Middle frontal gyrus (tissue), 1 donor: ENCODE data around the gene C10orf120.

Experiments used
- DNase-seq: peaks from one replicate; pipeline ENCODE4 v3.0.0-alpha.2; 2015; ENCODE audit warnings: low spot score; ENCODE audit errors: extremely low spot score

C10orf120 gene

GRCh38 chr10:122699796-122700455, at the start of gene C10orf120:
Gene C10orf120, minus strand, starts transcription at chr10:122699846. Its CDS starts 56 bp downstream, at chr10:122699790.
- DNase-seq, result no peak

- DNase-seq, result no peak
Measured at GRCh38 chr10:122748496-122748895, 48.9 kb upstream of the C10orf120 start.

- no peak for DNase-seq
Measured at GRCh38 chr10:122746408-122746807, 46.8 kb upstream of the C10orf120 start.

- DNase-seq, result no peak
Measured at GRCh38 chr10:122744257-122744656, 44.6 kb upstream of the C10orf120 start.

- no peak for DNase-seq
Measured at GRCh38 chr10:122740640-122741039, 41.0 kb upstream of the C10orf120 start.

- DNase-seq, result no peak
Measured at GRCh38 chr10:122738031-122738430, 38.4 kb upstream of the C10orf120 start.

- no peak for DNase-seq
Measured at GRCh38 chr10:122733931-122734665, 34.5 kb upstream of the C10orf120 start.

- DNase-seq, result no peak
Measured at GRCh38 chr10:122733443-122733842, 33.8 kb upstream of the C10orf120 start.

- DNase-seq, result no peak
Measured at GRCh38 chr10:122730238-122730637, 30.6 kb upstream of the C10orf120 start.

GRCh38 chr10:122729126-122729525, 29.5 kb upstream of the C10orf120 start:
- no peak for DNase-seq

- no peak for DNase-seq
Measured at GRCh38 chr10:122727426-122727825, 27.8 kb upstream of the C10orf120 start.

GRCh38 chr10:122725768-122726167, 26.1 kb upstream of the C10orf120 start:
- DNase-seq, result no peak

GRCh38 chr10:122725006-122725405, 25.4 kb upstream of the C10orf120 start:
- no peak for DNase-seq

- no peak for DNase-seq
Measured at GRCh38 chr10:122721111-122721510, 21.5 kb upstream of the C10orf120 start.

GRCh38 chr10:122716025-122716424, 16.4 kb upstream of the C10orf120 start:
- DNase-seq, result no peak

GRCh38 chr10:122715576-122715975, 15.9 kb upstream of the C10orf120 start:
- DNase-seq, result no peak

- no peak for DNase-seq
Measured at GRCh38 chr10:122713091-122713885, 13.6 kb upstream of the C10orf120 start.

- DNase-seq, result no peak
Measured at GRCh38 chr10:122710576-122710975, 10.9 kb upstream of the C10orf120 start.

- DNase-seq, result no peak
Measured at GRCh38 chr10:122709971-122710370, 10.3 kb upstream of the C10orf120 start.

- DNase-seq, result no peak
Measured at GRCh38 chr10:122707535-122707934, 7.9 kb upstream of the C10orf120 start.

- DNase-seq, result no peak
Measured at GRCh38 chr10:122706947-122707346, 7.3 kb upstream of the C10orf120 start.

- DNase-seq, result no peak
Measured at GRCh38 chr10:122706467-122706866, 6.8 kb upstream of the C10orf120 start.
